K562 (cell line): Measurements from ENCODE around the gene GAP43. TPM values are rescaled to one million over a fixed set of nuclear protein-coding genes. Genes with fewer than 3 reads are reported as not detected.

ENCODE experiments used
- ATAC-seq: fragments of 200-7000 bp; cut with Tn5 transposase; 3 replicates; pipeline ENCODE4 v1.9.1; 2020; ENCODE audit warnings: moderate library complexity
- Bru-seq: library from RNA; stranded (reverse); fragments of 400-500 nt; gene quantifications from one replicate; lab custom pipeline; 2021; lab: Mats Ljungman, UMichigan
- BruChase-seq, 2 experiments: library from RNA; stranded (reverse); fragments of 400-500 nt; gene quantifications; one replicate each; lab custom pipeline; 2021; lab: Mats Ljungman, UMichigan
- BruUV-seq: library from RNA; stranded (reverse); fragments of 400-500 nt; replicated peaks from 2 replicates; lab custom pipeline; 2021; lab: Mats Ljungman, UMichigan
- CTCF ChIA-PET: fragments of 300-600 bp; formaldehyde crosslinking; extraction: SDS; loops from one replicate; lab custom pipeline; 2021; ENCODE audit warnings: low intra/inter-chr PET ratio; lab: Yijun Ruan, JAX
- POLR2A ChIA-PET: fragments of 300-600, 350-650 bp; sonication (Branson Sonifier 250); formaldehyde crosslinking; extraction: SDS; loops from one replicate; lab custom pipeline; 2021; ENCODE audit warnings: antibody characterized with exemption, inconsistent platforms; lab: Yijun Ruan, JAX
- DNase-seq, 4 experiments: peaks; one replicate each; pipeline versions ENCODE4 v3.0.0 to v3.0.0-alpha.2; 2011 to 2018; ENCODE audit warnings: low spot score in 3 of 4, mixed read lengths in 3 of 4; ENCODE audit errors: extremely low read depth in 1 of 4
- FAIRE-seq: peaks from 2 replicates; lab custom pipeline; 2011; peaks lifted over from hg19 to GRCh38; lab: Jason Lieb, UNC
- H2AFZ ChIP-seq: 2 replicates; pipeline ENCODE4 v1.6.0; 2011; ENCODE audit warnings: low read depth, low read length, control low read depth, inconsistent platforms
- H3K27ac ChIP-seq: fragments of 200-600 bp; 3 replicates; pipeline ENCODE4 v1.8.0; 2011; ENCODE audit warnings: low read depth, mild to moderate bottlenecking, control low read depth, inconsistent platforms, low read length, moderate library complexity, mixed read lengths; ENCODE audit errors: extremely low read depth
- H3K27me3 ChIP-seq, 2 experiments: fragments of 300-600 bp in 1 of 2; 2 replicates in 1 of 2; 3 replicates in 1 of 2; pipeline versions ENCODE4 v1.6.0 to v1.8.0; 2011; ENCODE audit warnings: inconsistent platforms in 2 of 2, low read length in 2 of 2, mild to moderate bottlenecking in 1 of 2, mixed read lengths in 1 of 2, moderate library complexity in 1 of 2; ENCODE audit not compliant: control insufficient read depth in 2 of 2, insufficient read depth in 2 of 2
- H3K36me3 ChIP-seq: fragments of 300-600 bp; 3 replicates; pipeline ENCODE4 v1.8.0; 2011; ENCODE audit warnings: mild to moderate bottlenecking, low read length, inconsistent platforms; ENCODE audit not compliant: control insufficient read depth, insufficient read depth
- H3K4me1 ChIP-seq, 2 experiments: fragments of 200-600 bp in 1 of 2; replicated peaks in 1 of 2; 2 replicates in 1 of 2; 3 replicates in 1 of 2; pipeline versions ENCODE4 v1.5.1 to v1.8.0; 2011; ENCODE audit warnings: inconsistent platforms in 2 of 2, low read length in 2 of 2, mild to moderate bottlenecking in 1 of 2, mixed read lengths in 1 of 2, moderate library complexity in 1 of 2; ENCODE audit not compliant: control insufficient read depth in 2 of 2, insufficient read depth in 2 of 2
- H3K4me2 ChIP-seq: 2 replicates; pipeline ENCODE4 v1.6.1; 2011; ENCODE audit warnings: low read length, control low read depth, inconsistent platforms, mixed read lengths; ENCODE audit not compliant: insufficient read depth
- H3K4me3 ChIP-seq: fragments of 200-600 bp; sonication (generic), shearing (Covaris generic); 2 replicates; pipeline ENCODE4 v1.5.1; 2016; ENCODE audit warnings: control low read depth, inconsistent platforms
- H3K79me2 ChIP-seq: fragments of 200-600 bp; 3 replicates; pipeline ENCODE4 v1.8.0; 2011; ENCODE audit warnings: low read length, inconsistent platforms; ENCODE audit not compliant: control insufficient read depth, insufficient read depth
- H3K9ac ChIP-seq, 2 experiments: 2 replicates each; pipeline versions ENCODE4 v1.6.0 to v1.6.1; 2011; ENCODE audit warnings: low read depth in 2 of 2, low read length in 2 of 2, control low read depth in 1 of 2, inconsistent platforms in 1 of 2, mild to moderate bottlenecking in 1 of 2, mixed read lengths in 1 of 2; ENCODE audit not compliant: insufficient read depth in 1 of 2
- H3K9me1 ChIP-seq: one replicate; pipeline ENCODE4 v1.6.0; 2011; ENCODE audit warnings: inconsistent platforms, mild to moderate bottlenecking, low read length, moderate library complexity; ENCODE audit not compliant: control insufficient read depth, insufficient read depth
- H3K9me3 ChIP-seq: replicated peaks from 2 replicates; pipeline ENCODE4 v1.5.1; 2011; ENCODE audit warnings: low read depth, low read length, inconsistent platforms; ENCODE audit not compliant: control insufficient read depth, insufficient read depth
- H4K20me1 ChIP-seq: replicated peaks from 2 replicates; pipeline ENCODE4 v1.6.1; 2011; ENCODE audit warnings: low read length, inconsistent platforms, mixed read lengths; ENCODE audit not compliant: control insufficient read depth, insufficient read depth
- ADNP ChIP-seq: fragments of 200-800 bp; sonication (Bioruptor generic); IDR thresholded peaks from 2 replicates; pipeline ENCODE4 v1.6.1; 2016; ENCODE audit warnings: missing genetic modification characterization, missing compliant biosample characterization
- KDM1A ChIP-seq, 2 experiments: fragments of 450-650 bp; IDR thresholded peaks; 2 replicates each; pipeline ENCODE4 v1.6.1; 2016; ENCODE audit warnings: mild to moderate bottlenecking in 2 of 2
- MAZ ChIP-seq, 2 experiments: fragments of 450-650 bp in 1 of 2; sonication (generic) in 1 of 2; formaldehyde crosslinking; IDR thresholded peaks in 1 of 2; conservative IDR thresholded peaks in 1 of 2; 2 replicates each; pipeline versions ENCODE4 v1.4.0 to v1.5.0; 2020; ENCODE audit warnings: mild to moderate bottlenecking in 1 of 2, missing genetic modification reagents in 1 of 2
- MCM2 ChIP-seq: fragments of 450-650 bp; IDR thresholded peaks from 2 replicates; pipeline ENCODE4 v1.6.1; 2017; ENCODE audit warnings: low read depth, mild to moderate bottlenecking
- ZNF146 ChIP-seq: IDR thresholded peaks from one replicate; pipeline ENCODE4 v1.6.1; 2018; ENCODE audit warnings: missing compliant biosample characterization; ENCODE audit not compliant: unreplicated experiment
- WGBS: fragments of 100-300 bp; shearing (Covaris generic); methylation state at CpG from one replicate; pipeline ENCODE4 v1.1.6; 2016; ENCODE audit warnings: low coverage, mixed read lengths; ENCODE audit not compliant: insufficient coverage; ENCODE audit errors: missing lambda C conversion rate; 5-methylcytosine and 5-hydroxymethylcytosine counted together
- in situ Hi-C: fragments of 300-500 bp; cut with MboI; formaldehyde crosslinking; loops from 4 replicates; pipeline ENCODE4 v1.15.0; 2018; ENCODE audit warnings: inconsistent platforms, mixed read lengths
- intact Hi-C: fragments of 100-400 bp; cut with micrococcal nuclease; formaldehyde crosslinking; loops from 2 replicates; pipeline ENCODE4 v1.14.2; 2022
- long read RNA-seq, 3 experiments: library from polyadenylated mRNA in 2 of 3; library from RNA in 1 of 3; unstranded in 2 of 3; stranded (forward) in 1 of 3; transcript quantifications; one replicate each; pipeline ENCODE4 v2.0.0, GENCODE V29; 2019 to 2022
- polyA minus RNA-seq, 3 experiments: library from RNA; depleted of rRNA, polyadenylated mRNA; stranded (reverse); fragments of >200 nt; gene quantifications; 2 replicates each; pipeline ENCODE4 v1.2.3, GENCODE V29; 2011
- polyA plus RNA-seq, 8 experiments: library from polyadenylated mRNA; depleted of rRNA in 4 of 8; stranded (reverse) in 5 of 8; unstranded in 3 of 8; fragments of >200 nt; fragmentation: Nextera tagmentation in 2 of 8; fragmentation: Illumina TruSeq in 1 of 8; extraction: Ambion mirVana in 2 of 8; extraction: Trizol in 1 of 8; gene quantifications; 2 replicates each; pipeline versions ENCODE4 v1.2.1 to v1.2.3, GENCODE V29; 2011 to 2014; ENCODE audit warnings: inconsistent platforms in 1 of 8, missing spikeins in 1 of 8
- total RNA-seq, 7 experiments: library from RNA; depleted of rRNA in 6 of 7; stranded (reverse); fragments of >200 nt in 6 of 7; fragmentation: Illumina TruSeq in 2 of 7; extraction: Trizol in 2 of 7; gene quantifications; 2 replicates each; pipeline versions ENCODE4 v1.2.1 to v1.2.3, GENCODE V29; 2011 to 2021; ENCODE audit warnings: low replicate concordance in 1 of 7
- TF ChIP-seq, protein P1 (sequence below): fragments of 250-450 bp; sonication (Bioruptor Pico); IDR thresholded peaks from 2 replicates; pipeline ENCODE4 v1.5.1; 2021; ENCODE audit warnings: mild to moderate bottlenecking

GAP43 gene
- total RNA-seq (2011; cell fraction: chromatin; rRNA removed; ENCODE audit: low replicate concordance) = not detected in 2 replicates
- not detected in 2 replicates for total RNA-seq (2011; cell fraction: nucleolus; rRNA removed)
- not detected in 2 replicates for total RNA-seq (2011; cell fraction: nucleoplasm; rRNA removed)
- total RNA-seq (2014; rRNA removed) (0.12 TPM in 1 of 2 replicates, not detected in the other), total RNA-seq (2014; rRNA removed; fragmentation: Illumina TruSeq; extraction: Trizol) (not detected in 2 replicates), total RNA-seq (2015; rRNA removed; fragmentation: Illumina TruSeq; extraction: Trizol) (not detected in 2 replicates), total RNA-seq (2021) (0.11 TPM in 2 replicates), polyA plus RNA-seq (2011; rRNA removed) (0.04 TPM in 1 of 2 replicates, not detected in the other), polyA plus RNA-seq (2014; fragmentation: Illumina TruSeq; extraction: Trizol) (0.08 TPM in 1 of 2 replicates, not detected in the other), polyA plus RNA-seq (2014; fragmentation: Nextera tagmentation; extraction: Ambion mirVana) (not detected), polyA plus RNA-seq (2014; rRNA removed) (0.09 TPM in 1 of 2 replicates, not detected in the other), polyA minus RNA-seq (2011; rRNA and poly(A)+ RNA removed) (not detected in 2 replicates), Bru-seq, nascent RNA (percentile 11 among the genes with signal in this experiment), BruChase-seq, experiment 1, labeled RNA remaining after a 2-hour chase (percentile 8 among the genes with signal in this experiment), BruChase-seq, experiment 2, labeled RNA remaining after a 6-hour chase (percentile 9 among the genes with signal in this experiment)
- polyA plus RNA-seq (2011; cell fraction: cytosol; rRNA removed) = not detected in 2 replicates
- polyA plus RNA-seq (2011; cell fraction: nucleus; rRNA removed) = not detected in 2 replicates
- polyA plus RNA-seq (2012) = 0.33 TPM in 1 of 2 replicates, not detected in the other
- polyA minus RNA-seq (2011; cell fraction: cytosol; rRNA and poly(A)+ RNA removed) = not detected in 2 replicates
- not detected in 2 replicates for polyA minus RNA-seq (2011; cell fraction: nucleus; rRNA and poly(A)+ RNA removed)
- long read RNA-seq, experiment 1 = 0 reads
- long read RNA-seq, experiment 2 = 0 reads
- long read RNA-seq, experiment 3 = 0 reads

DNA sequence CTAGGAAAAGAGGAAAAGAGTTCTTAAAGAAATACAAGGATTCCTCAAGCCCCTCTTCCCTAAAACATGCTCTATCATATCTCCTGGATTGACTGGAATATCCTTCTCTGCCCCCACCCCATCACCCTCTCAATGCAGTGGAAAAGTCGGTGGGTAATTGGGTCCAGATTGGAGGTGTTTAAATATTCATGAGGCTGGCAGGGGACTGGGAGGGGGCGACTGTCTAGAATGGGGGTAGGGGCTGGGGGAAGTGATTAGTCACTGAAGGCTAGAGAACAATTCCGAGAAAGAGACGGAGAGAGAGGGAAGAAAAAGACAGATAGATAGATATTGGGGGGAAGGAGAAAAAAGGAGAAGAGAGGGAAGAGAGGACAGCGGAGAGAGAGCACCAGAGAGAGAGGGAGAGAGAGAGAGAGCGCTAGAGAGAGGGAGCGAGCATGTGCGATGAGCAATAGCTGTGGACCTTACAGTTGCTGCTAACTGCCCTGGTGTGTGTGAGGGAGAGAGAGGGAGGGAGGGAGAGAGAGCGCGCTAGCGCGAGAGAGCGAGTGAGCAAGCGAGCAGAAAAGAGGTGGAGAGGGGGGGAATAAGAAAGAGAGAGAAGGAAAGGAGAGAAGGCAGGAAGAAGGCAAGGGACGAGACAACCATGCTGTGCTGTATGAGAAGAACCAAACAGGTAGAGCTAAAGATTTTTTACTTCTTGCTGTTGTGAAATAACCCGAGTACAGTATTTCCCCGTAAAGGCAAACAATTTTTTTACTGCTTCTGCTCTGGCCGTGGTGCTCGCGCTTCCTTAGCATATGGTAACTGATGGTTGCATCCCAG, at the start of gene GAP43:
GAP43 (plus strand) TSS at position 467 of the 825 bp plus-strand sequence; CDS start at position 647, 180 bp downstream.
- Histone ChIP-seq H3K36me3 (no peaks in the 10 kb centered on the region), H4K20me1 (no peaks in the 10 kb centered on the region), H3K27me3 (no peaks in the 10 kb centered on the region; a peak in 1 of 5 replicates), H3K9me3 (no peaks in the 10 kb centered on the region), H3K27ac (no peak within 1 kb of the TSS), H3K4me3 (no peak within 1 kb of the TSS), H3K4me2 (no peak within 1 kb of the TSS), H3K79me2 (no peaks in the 10 kb centered on the region), H2AFZ (no peak within 1 kb of the TSS), H3K9ac (no peak within 1 kb of the TSS; a peak in 1 of 4 replicates), H3K4me1 (no peaks in the 10 kb centered on the region), H3K9me1 (no peaks in the 10 kb centered on the region)
- WGBS = under 1% methylated on average over 11 of the region's 20 CpGs
- BruUV-seq = no TSS peak
- CTCF ChIA-PET = no interaction called here
- no peak for ATAC-seq
- TF ChIP-seq MAZ (CRISPR knock-in tag; conservative IDR thresholded peaks at IDR 0.05 in 1 of 2, IDR thresholded peaks at IDR 0.05 in 1 of 2) = no peak
- TF ChIP-seq, protein P1, sequence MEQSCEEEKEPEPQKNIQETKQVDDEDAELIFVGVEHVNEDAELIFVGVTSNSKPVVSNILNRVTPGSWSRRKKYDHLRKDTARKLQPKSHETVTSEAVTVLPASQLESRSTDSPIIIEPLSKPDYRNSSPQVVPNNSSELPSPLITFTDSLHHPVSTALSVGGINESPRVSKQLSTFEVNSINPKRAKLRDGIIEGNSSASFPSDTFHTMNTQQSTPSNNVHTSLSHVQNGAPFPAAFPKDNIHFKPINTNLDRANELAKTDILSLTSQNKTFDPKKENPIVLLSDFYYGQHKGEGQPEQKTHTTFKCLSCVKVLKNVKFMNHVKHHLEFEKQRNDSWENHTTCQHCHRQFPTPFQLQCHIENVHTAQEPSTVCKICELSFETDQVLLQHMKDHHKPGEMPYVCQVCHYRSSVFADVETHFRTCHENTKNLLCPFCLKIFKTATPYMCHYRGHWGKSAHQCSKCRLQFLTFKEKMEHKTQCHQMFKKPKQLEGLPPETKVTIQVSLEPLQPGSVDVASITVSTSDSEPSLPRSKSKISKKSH (CRISPR knock-in tag) = no peak
- TF ChIP-seq ZNF146 (CRISPR knock-in tag) = no peak
- no peak for TF ChIP-seq MCM2
- TF ChIP-seq ADNP = no peak
- TF ChIP-seq KDM1A (IDR thresholded peaks at IDR 0.05) = no peak
- intact Hi-C loops = loop anchor here (10.0 kb wide), 1 partner anchor 72 kb away; no protein-coding TSS in a partner anchor
- DNase-seq = no peak
- FAIRE-seq = no peak
- in situ Hi-C loops = no loop called here
- POLR2A ChIA-PET = no interaction called here
